ENCODE results near the gene CABP2.

- no peak for TF ChIP-seq POLR2A (IDR thresholded peaks at IDR 0.05)
- TF ChIP-seq, protein P1, sequence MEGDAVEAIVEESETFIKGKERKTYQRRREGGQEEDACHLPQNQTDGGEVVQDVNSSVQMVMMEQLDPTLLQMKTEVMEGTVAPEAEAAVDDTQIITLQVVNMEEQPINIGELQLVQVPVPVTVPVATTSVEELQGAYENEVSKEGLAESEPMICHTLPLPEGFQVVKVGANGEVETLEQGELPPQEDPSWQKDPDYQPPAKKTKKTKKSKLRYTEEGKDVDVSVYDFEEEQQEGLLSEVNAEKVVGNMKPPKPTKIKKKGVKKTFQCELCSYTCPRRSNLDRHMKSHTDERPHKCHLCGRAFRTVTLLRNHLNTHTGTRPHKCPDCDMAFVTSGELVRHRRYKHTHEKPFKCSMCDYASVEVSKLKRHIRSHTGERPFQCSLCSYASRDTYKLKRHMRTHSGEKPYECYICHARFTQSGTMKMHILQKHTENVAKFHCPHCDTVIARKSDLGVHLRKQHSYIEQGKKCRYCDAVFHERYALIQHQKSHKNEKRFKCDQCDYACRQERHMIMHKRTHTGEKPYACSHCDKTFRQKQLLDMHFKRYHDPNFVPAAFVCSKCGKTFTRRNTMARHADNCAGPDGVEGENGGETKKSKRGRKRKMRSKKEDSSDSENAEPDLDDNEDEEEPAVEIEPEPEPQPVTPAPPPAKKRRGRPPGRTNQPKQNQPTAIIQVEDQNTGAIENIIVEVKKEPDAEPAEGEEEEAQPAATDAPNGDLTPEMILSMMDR (IDR thresholded peaks at IDR 0.05): no peak
Measured at GRCh38 chr11:67539550-67539949, 16.3 kb upstream of the CABP2 start.

Measured in upper lobe of left lung (tissue), 4 donors.